Tongue (tissue), 2 donors: Measurements from ENCODE around the gene SCAF4. TPM values are rescaled to one million over a fixed set of nuclear protein-coding genes. Genes with fewer than 3 reads are reported as not detected.
A peak's percentile ranks its signal among the peaks of the same experiment; 100 is the strongest.
"Not testable (repeated sequence)": the region's sequence is repeated elsewhere in the genome, so short reads cannot be mapped to it uniquely, and the experiment has no call there.

Source experiments
- DNase-seq: peaks from one replicate; pipeline ENCODE4 v3.0.0-alpha.2; 2015
- total RNA-seq: library from RNA; depleted of rRNA; stranded (reverse); fragments of >200 nt; gene quantifications from one replicate; pipeline ENCODE4 v1.2.3, GENCODE V29; 2014

The SCAF4 gene
- total RNA-seq, 1 donor from 2014 or later: 12.3 TPM

DNA sequence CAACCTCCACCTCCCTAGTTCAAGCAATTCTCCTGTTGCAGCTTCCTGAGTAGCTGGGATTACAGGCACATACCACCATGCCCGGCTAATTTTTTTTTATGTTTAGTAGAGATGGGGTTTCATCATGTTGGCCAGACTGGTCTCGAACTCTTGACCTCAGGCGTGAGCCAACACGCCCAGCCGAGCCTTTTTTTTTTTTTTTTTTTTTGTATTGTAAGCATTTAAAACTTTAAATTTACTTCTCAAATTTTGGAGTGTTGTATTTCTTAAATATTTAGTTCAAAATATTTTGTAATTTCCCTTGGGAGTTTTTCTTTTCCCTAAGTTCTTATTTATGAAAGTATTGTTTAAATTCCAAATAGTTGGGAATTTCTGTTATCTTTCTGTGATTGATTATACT lies 9.2 kb upstream of the SCAF4 start:
- no peak for DNase-seq

DNA sequence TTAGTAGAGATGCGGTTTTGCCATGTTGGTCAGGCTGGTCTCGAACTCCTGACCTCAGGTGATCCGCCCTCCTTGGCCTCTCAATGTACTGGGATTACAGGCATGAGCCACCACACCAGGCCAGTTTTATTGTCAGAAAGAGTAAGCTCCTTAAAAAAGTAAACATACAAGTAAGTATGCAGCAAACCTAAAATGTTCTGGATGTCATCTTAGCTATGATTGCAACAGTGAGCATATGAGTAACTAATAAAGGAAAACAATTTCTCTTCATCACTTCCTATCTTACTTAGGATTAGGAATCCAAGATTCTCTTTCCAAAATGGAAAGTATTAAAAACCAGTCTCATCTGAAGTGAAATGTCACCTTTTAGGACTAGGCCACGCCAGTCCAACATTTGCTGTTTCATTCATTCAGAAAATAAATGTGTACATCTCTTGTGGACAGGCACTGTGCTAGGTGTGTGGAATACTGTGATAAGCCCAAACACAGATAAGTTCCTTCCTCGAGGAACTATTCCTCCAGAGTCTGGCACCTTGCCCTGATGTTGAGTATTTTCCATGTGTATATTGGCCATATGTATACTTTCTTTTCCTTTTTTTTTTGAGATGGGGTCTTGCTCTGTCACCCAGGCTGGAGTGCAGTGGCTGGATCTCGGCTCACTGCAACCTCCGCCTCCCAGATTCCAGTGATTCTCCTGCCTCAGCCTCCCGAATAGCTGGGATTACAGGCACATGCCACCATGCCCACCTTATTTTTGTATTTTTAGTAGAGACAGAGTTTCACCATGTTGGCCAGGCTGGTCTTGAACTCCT lies 5.9 kb upstream of the SCAF4 start:
- not testable (repeated sequence) for DNase-seq

DNA sequence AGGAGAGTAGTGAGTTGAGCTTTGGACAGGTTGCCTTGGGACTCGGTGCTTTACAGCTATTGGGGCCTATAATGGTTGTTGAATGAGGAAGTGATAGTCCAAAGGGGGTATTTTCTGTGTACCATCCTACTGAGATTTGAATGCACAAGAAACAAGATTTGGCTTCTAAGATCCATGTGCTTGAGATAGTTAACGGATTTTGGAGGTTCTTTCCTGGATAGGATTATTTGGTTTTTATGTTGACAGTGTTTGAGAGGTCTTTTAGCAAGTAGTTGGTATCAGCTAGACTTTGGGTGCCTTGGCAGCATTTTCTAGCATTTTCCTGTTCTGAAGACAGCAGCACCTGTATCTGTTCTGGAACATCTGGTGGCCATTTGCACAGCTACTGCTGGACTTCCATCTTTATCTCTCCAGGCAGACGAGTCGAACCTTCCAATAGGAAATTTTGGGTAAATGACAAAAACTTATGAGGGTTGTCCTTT lies 3.6 kb upstream of the SCAF4 start:
- DNase-seq: no peak

DNA sequence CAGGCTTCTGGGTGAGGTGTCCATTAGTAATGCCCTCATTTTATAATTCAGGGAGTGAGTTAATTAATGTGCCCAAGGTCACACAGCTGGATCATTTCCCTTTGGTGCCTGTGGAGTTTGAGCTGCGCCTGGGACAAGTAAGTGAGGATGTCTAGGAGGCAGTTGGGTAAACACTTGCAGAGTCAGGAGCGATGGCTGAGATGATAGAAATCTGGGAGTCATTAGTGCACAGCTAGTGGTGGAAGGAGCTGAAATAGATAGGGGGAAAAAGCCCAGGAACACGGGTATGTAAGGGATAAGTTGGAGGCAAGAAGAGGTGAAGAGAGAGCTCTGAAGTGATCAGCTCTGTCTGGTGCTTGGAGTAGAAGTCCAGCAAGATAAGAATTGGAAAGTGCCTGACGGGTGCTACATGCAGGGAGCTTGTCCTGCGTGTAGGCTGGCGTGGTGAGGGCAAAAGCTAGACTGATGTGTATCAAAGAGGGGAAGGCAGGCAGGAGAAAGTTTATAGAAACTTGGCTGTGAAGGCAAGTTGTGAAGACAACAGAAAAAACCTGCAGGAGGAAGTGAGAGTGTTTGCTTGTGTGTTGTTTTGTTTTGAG lies 1.7 kb upstream of the SCAF4 start:
- no peak for DNase-seq

DNA sequence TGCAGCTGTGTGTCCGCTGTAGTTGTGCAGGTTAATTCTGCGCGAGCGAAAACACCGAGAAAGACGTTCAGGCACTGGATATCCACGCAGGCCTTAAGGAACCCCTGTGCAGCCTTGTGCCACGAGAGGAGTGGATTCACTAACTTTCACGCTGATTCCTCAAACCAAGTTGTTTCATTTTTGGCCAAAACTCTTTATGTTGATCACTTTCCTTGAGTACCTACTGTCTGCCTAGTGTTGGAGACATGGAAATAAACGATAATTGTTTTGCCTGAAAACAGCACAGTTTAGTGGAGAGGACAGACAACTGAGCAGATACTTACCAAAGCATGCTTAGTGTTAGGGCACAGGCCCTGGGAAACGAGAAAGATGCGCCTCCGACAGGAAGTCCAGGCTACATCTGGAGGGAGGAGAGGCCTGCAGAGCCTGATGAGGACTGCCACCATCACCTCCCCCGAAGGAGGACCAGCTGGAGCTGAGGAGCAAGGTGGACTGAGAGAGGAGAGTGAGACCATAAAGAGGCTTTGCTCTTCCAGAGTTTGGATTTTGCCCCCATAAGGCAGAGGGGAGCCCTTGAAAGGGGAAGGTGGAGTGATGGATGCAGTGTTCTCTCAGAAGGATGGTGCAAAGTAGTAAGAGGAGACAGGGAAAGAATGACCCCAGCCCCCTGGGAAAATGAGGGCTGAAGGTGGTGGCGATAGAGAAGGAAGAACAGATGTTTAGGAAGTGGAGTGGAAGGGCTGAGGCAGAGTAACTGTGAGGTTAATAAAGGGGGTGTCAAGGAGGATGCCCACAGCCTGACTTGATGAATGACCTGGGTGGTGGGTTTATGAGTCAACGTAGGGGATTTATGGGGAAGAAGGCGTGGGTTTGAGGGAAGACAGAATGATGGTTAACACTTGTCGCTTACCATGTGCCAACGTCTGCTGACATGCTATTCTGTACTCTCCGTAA lies 956 bp upstream of the SCAF4 start:
- DNase-seq: no peak

DNA sequence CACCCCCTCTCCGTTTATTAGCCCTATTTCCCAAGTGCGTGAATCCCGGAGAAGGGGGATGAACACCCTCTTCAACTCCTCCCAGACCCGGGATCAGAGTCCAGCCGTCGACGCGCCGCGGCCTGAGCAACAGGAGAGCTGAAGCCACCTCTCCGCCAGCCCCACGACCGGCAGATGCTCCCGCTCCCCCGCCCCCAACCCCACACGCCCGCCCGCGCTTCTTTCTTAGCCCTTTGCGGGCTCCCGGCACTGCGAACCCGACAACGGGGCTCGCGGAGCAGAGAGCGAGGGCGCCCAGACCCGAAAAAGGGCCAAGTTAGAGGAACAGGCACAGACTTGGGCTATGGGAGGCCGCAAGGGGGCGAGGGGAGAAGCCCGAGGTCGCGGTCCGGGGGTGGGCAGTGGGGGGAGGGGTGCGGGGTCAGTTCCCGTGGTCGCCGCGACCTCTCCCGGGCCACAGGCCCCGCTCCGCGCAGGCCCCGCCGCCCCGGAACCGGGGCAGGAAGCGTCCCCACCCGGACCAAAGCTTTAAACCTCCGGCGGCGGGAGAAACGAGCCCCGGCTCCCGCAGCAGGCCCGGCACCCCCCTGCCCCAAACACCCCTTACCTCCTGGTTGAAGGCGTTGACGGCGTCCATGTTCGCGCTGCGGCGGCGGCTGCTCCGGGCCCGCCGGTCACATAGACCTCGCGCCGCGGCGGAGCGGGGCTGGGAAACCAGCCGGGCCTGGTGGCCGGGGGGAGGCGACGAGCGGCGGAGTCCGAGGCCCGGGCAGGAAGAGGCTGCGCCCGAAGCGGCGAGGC lies 662 bp downstream of the SCAF4 start:
- peak; percentile 64 for DNase-seq

DNA sequence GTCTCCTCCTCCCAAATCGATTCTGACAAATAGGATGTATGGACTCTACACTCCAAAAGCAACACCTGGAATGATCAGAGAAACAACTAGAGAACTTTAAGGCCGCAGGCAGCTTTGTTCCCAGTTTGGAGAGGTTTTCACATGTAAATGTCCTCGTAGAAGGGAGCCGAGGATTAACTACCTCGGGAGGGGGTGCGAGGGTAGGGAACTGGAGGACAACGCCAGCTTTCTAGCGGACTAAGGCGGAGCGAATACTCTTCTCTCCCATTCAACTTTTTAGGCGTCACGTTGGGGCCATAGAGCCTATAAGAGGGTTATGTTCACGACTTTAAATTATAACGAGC lies 1.2 kb downstream of the SCAF4 start:
- peak; percentile 61 for DNase-seq

DNA sequence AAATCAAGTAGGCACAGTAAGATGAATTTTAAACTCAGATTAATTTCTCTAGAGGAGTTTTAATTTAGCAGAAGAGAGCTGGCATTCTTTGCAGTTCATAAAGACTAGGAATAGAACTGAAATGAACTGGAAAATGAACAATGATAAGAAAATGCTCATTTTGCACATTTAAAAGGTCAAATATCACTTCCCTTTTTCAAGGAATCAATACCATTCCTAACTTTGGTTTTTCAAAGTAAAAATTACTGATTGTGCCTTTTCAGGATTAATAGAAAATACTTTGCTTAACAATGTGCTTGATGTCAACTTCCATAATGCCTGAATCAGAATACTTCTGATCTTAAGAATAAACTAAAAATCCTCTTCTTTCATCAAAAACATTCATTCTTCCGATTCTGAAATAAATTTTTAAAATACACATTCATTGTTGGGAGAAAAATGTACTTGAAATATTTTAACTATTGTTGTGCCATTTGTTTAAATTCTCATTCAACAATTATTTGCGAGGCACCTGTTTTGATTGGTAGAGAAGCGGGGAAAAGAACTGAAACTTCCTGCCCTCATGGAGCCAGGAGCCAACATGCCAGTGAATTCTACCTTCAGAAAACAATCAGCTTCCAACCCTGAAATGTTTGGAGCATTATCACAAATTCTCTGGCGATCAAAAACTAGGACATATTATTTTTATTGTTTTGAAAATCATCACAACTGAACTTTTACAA lies 2.1 kb downstream of the SCAF4 start:
- no peak for DNase-seq

DNA sequence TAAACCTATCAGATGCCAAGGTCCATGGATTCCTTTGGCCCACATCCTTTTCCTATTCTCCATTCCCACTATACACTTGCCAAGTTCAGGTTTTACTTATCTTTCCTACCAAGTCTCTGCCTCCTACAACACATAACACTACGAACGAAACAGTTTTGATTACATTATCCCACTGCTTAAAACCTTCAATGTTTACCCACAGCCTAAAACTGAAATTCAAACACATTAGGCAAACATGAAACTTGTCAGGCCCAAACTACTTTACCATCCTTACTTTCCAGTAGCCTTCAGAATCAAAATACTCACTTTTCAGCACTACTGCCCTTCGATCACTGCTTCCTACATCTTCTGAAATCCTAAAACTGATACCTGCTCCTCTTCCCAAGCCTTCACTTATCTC lies 3.0 kb downstream of the SCAF4 start:
- no peak for DNase-seq

DNA sequence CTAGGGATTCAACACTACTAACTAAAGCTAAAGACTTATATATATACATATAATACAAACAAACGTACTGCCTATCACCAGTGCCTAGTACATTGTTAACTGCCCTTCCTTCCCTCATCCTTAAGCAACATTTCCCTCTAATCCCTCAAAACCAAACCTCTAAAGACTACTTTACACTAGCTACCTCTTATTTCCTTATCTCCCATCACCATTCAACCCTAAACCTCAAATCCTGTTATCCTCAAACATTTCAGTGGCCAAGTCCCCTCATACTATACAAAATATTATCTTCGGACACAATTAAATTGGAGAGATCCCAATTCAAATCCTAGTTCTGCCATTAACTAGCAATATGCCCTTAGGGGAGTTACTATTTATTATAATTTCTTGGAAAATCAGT lies 3.7 kb downstream of the SCAF4 start:
- DNase-seq: no peak

DNA sequence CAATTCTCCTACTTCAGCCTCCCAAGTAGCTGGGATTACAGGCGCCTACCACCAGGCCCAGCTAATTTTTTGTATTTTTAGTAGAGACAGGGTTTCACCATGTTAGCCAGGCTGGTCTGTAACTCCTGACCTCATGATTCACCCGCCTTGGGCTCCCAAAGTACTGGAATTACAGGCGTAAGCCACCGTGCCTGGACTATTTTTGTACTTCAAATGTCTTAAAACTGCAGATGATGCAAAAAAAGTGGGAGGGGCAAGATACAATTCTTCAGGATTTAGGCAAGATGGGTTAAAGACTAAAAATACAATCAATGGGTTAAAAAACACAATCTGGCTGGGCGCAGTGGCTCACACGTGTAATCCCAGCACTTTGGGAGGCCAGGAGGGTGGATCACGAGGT lies 4.7 kb downstream of the SCAF4 start:
- no peak for DNase-seq

DNA sequence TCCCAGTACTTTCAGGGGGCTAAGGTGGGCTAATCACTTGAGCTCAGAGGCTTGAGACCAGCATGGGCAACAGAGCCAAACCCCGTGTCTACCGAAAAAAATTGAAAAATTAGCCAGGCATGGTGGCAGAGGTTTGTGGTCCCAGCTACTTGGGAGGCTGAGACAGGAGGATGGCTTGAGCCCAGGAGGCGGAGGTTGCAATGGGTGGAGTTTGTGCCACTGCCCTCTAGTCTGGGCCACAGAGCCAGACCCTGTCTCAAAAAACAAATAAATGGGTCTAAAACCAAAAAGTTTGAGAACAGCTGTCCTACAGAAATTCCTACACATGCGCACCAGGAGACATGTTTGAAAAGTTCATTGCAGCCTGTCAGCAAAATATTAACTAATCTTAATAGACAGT lies 5.5 kb downstream of the SCAF4 start:
- DNase-seq: no peak

DNA sequence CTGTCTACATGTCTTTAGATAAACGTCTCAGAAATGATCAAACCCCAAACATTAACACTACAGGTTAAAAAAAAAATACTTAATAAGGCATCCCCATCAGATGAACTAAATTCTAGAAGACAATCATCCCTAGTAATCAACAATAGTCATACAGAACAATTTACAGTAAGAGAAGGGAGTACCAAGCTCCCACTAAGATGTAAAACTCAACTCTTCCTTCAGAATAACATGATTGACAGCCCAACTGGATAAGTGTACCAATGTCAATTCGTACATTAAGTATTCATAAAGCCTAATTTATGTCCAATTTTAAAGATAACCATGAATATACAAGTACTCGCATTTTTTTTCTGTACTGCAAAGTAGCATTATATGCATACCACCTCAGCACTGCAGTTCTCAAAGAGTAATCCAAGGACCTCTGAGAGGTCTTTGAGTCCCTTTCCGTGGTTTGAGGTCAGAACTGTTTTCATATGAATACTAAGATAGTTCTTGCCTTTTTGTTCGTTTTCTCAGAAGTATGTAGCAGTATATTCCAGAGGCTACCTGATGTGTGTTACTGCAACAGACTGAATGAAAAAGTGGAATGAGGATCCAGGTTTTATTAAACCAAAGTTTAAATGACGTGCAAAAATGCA lies 6.6 kb downstream of the SCAF4 start:
- DNase-seq: no peak

DNA sequence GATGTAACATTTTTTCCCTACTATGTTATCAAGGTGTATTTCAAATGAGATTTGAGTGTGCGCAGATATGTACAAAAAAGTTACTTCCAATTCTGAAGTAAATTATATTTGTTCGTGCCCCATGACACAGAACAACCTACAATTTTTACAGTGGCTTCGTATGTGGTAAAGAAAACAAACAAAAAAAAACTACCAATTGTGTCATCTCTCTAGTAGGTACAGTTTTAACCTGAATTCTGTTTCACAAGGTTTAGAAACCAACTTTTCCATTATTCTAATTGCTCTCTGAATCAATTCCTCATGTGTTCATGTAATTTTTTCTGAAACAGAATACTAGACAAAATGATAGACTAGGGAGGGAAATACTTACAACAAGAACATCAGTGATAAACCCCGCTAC lies 7.4 kb downstream of the SCAF4 start:
- DNase-seq: no peak

DNA sequence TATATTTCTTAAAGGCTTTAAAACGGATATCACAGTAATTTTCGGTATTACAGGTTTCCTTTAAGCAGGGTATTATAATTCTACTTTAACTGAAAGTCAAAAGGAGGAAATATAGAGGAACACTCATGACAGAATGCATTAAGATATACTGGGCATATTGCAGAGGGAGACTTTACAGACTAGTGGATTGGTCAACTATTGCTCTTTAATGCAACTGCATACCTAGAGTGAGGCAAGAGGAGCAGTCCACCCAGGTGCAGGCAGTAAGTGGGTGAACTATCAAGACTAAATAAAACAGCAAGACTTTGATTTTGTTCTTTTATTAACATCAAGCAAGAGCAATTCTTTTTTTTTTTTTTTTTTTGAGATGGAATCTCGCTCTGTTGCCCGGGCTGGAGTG lies 10.5 kb downstream of the SCAF4 start:
- DNase-seq: no peak

DNA sequence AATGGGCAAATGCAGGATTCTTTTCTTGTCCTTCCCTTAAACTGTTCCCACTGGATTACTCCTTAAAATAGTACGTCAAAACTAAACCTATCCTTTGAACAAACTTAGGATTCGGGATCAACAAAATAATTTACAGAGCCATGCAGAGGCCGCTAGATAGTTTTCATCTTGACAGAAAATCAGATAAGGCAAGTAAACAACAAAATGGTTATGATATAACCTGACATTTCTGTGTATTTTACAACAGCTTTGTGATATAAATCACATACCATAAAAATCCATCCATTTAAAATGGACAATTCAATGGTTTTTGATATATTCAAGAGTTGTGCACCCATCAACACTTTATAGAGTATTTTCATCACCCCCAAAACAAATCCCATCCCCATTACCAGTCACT lies 11.2 kb downstream of the SCAF4 start:
- no peak for DNase-seq

DNA sequence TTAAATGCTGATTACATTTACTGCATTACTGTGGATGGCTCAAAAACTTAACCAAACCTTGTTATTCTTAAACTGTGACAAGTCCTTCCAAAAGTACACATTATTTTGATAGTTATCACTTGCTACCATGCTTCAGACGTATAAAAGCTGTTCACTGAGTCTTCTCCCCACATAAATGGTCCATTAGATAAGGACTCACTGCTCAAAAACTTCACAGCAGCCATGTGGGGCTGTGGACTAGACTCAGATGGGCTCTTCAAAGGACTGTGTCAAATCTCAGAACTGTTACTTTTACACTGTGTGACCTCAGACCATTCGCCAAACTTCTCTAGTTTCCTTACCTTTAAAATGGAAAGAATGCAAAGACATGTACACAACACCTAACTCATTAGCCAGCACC lies 11.6 kb downstream of the SCAF4 start:
- no peak for DNase-seq

DNA sequence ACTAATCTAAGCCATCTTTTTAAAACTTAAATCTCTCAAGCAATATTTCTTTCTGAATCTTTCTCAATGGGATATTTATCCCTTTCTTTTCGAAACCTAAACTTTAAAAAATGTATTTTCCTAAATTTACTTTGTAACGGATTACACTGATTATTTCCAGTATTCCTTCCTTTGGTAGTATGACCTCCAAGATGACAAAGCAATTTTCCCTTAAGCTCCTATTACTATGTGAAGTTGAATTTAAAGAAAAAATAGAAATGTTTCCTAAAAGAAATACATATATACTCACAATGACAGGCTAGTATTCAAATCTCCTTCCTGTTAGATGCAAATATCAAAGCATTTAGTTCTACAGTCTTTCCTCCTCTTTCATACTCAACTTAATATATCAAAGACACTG lies 15.8 kb downstream of the SCAF4 start:
- DNase-seq: no peak

DNA sequence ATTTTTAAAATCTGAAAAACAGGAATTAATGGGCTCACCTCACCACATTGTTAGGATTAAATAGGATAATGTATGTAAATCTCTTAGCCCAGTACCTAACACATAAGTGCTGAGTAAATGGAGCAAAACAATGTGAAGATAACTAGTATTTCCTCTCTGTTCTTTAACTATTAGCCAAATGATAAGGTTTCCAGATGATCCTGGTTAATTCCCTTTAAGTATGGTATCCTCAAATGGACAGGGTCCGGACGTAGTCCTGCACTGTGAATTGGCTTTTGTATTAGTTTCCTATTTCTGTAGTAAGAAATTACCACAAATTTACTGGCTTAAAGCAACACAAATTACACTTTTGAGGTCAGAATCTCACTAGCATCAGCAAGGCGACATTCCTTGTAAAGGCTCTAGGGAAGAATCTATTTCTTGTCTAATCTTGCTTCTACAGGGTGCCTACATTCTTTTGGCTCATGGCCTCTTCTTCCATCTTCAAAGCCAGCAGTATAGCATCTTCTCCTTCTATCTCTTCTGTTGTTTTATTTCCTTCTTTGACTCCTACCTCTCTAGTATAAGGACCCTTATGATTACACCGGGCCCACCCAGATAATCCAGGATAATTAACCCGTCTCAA lies 17.1 kb downstream of the SCAF4 start:
- DNase-seq: no peak

DNA sequence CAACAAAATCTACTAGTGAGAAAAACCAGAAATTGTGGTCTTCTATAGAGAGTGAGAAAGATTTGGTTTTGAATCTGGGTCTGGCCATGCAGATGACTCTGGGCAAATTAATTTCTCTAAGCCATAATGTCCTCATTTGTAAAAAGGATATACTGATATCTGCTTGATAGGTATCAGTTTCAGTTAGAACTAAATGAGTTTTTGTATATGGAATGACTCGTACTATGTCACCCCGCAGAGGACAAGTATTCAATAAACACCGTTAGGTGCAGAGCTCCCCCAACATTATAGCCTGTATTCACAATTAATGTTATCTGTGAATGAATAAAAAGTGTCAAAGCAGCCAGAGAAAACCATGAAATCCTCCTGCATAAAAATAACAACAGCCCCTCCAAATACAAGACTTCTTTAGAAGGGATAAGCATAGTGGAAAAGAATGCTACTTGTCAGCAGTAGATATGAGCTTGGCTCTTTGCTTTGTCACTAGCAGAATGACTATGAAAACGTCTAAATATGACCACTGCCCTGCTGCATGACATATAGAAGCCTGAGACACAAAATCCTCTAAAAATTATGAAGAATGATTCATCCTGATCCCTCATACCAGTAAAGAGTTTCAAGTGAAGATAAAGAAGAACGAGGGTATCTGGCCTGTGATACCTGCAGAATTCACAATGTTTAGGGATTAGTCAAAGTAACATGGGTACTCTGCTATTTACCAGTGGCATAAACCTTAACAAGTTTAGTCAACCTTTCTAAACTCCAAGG lies 17.8 kb downstream of the SCAF4 start:
- DNase-seq: no peak
